Measurements from ENCODE around the gene CDK5R2.

The CDK5R2 gene

GRCh38 chr2:218964041-218964771 lies 4.7 kb downstream of the CDK5R2 start:
- ChIA-PET CTCF (interaction anchor here (0.6 to 6.0 kb wide), 4 partner anchors 17 to 88 kb away, joined by 3 to 37 read pairs (median 14); no protein-coding TSS in a partner anchor), POLR2A (no interaction called here)
- no peak for DNase-seq (ENCODE audit: low read depth, low spot score)
- no peak overlapping the region for H3K4me3 ChIP-seq (ENCODE audit: low read depth, low read length)
- no peak for TF ChIP-seq CTCF (IDR thresholded peaks at IDR 0.05; ENCODE audit: insufficient read depth, low read length, missing control alignments)

GRCh38 chr2:218970894-218971293 lies 11.4 kb downstream of the CDK5R2 start:
- POLR2A ChIA-PET, result no interaction called here
- CTCF ChIA-PET, result interaction anchor here (1.5 to 2.2 kb wide), 2 partner anchors 9 to 24 kb away, joined by 4 to 9 read pairs; no protein-coding TSS in a partner anchor
- H3K4me3 ChIP-seq (ENCODE audit: low read depth, low read length), result no peak overlapping the region
- no peak for TF ChIP-seq CTCF (IDR thresholded peaks at IDR 0.05; ENCODE audit: insufficient read depth, low read length, missing control alignments)
- no peak for DNase-seq (ENCODE audit: low read depth, low spot score)

DNA sequence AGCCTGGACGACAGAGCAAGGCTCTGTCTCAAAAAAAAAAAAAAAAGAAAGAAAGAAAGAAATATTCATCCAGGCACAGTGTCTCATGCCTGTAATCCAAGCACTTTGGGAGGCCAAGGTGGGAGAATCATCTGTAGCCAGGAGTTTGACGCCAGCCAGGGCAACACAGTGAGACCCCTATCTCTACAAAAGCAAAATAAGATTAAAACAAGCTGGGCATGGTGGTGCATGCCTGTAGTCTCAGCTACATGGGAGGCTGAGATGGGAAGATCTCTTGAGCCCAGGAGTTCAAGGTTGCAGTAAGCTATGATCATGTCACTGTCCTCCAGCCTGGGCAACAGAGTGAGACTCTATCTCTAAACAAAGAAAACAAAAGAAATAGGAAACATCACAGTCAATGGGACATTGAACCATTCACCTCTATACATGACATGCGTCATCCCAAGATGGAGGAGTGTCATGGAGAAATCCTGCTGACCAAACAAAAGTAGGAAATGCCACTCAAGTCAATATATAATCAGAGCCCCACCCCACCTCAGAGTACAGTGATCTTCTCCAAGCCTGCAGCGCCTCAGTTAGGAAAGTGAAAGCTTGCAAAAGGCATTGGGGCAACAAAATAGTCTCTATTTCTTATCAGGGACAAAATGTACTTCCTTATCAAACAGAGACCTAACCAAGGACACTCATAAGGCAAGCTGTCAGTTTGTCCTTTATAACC lies 15.8 kb downstream of the CDK5R2 start:
- TF ChIP-seq CTCF (IDR thresholded peaks at IDR 0.05; ENCODE audit: insufficient read depth, low read length, missing control alignments), result no peak
- DNase-seq (ENCODE audit: low read depth, low spot score), result no peak
- ChIA-PET CTCF (interaction anchor here (0.9 to 12.7 kb wide), 8 partner anchors 7 to 184 kb away, joined by 3 to 227 read pairs (median 3); partner anchors contain the start of genes CRYBA2 and FEV), POLR2A (no interaction called here)
- no peak overlapping the region for H3K4me3 ChIP-seq (ENCODE audit: low read depth, low read length)

- CTCF ChIA-PET, result interaction anchor here (0.5 to 12.7 kb wide), 50 partner anchors 10 to 196 kb away, joined by 3 to 227 read pairs (median 4); partner anchors contain the start of genes CDK5R2, CRYBA2 and NHEJ1
- no peak for DNase-seq (ENCODE audit: low read depth, low spot score)
- peak overlapping the region; percentile 45 for H3K4me3 ChIP-seq (ENCODE audit: low read depth, low read length)
- POLR2A ChIA-PET, result no interaction called here
- peak; percentile 93 for TF ChIP-seq CTCF (IDR thresholded peaks at IDR 0.05; ENCODE audit: insufficient read depth, low read length, missing control alignments)
Observed at GRCh38 chr2:218979846-218980734, 20.6 kb downstream of the CDK5R2 start.

GRCh38 chr2:218980735-218981389 lies 21.4 kb downstream of the CDK5R2 start:
- TF ChIP-seq CTCF (IDR thresholded peaks at IDR 0.05; ENCODE audit: insufficient read depth, low read length, missing control alignments), result no peak
- POLR2A ChIA-PET, result no interaction called here
- DNase-seq (ENCODE audit: low read depth, low spot score), result no peak
- CTCF ChIA-PET, result interaction anchor here (0.6 to 12.7 kb wide), 43 partner anchors 11 to 195 kb away, joined by 3 to 227 read pairs (median 5); partner anchors contain the start of genes CDK5R2, CRYBA2 and NHEJ1
- no peak overlapping the region for H3K4me3 ChIP-seq (ENCODE audit: low read depth, low read length)
